ENCODE measurements around the gene FAM163B. TPM values are rescaled to one million over a fixed set of nuclear protein-coding genes. Genes with fewer than 3 reads are reported as not detected.
A peak's percentile ranks its signal among the peaks of the same experiment; 100 is the strongest.

The FAM163B gene
- total and polyA plus RNA-seq, 2 of the 8 experiments (the other 6 are each of a cell fraction or from before 2014, with no cell fraction given), result 0.63 to 1.0 TPM

DNA sequence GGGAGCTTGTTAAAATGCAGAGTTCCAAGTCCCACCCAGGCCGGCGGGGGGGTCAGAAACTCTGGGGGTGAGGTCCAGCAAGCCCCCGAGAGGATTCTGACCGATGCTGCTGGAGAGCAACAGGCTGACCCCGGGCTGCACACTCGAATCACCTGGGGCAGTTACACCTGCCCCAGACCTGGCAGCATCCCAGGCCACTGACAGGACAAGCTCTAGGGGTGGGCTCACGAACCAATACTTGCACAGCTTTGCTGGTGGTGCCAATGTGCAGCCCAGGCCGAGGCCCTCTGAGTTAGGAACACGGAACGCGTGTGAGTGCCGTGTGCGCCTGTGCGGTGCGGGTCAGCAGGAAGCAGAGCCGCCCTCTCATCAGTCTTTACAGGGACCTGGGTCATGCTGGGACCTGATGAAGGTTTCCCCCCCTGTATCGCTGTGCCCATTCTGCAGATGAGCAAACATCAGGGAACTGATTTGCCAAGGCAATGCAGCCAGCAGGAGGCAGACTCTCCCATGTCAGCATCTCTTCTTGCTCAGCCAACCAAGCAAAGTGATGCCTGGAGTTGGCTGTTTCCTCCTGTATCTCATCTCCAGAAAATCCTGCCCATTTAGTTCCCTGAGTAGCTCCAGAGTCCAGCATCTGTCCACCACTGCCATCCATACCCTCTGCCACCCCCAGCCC, 16.3 kb downstream of the FAM163B start:
- Histone ChIP-seq H2BK20ac (ENCODE audit: low read length) (no peak overlapping the region), H2AK5ac (ENCODE audit: low read depth, low read length) (no peak overlapping the region), H3K27me3 (replicated peaks in 1 of 4; ENCODE audit: control insufficient read depth in 3 of 4, extremely low read depth in 1 of 4, insufficient read depth in 3 of 4, low read length in 3 of 4) (no peaks in the 10 kb centered on the region; a peak in 2 of 7 replicates), H3K4me2 (ENCODE audit: insufficient read depth in 1 of 2, low read depth in 2 of 2, low read length in 2 of 2) (no peak overlapping the region), H3K9ac (replicated peaks in 1 of 4; ENCODE audit: extremely low read depth in 1 of 4, low read depth in 3 of 4, low read length in 3 of 4) (no peak overlapping the region), H3K79me2 (ENCODE audit: control insufficient read depth in 1 of 2, insufficient read depth in 2 of 2, low read length in 2 of 2) (no peaks in the 10 kb centered on the region), H3K14ac (ENCODE audit: insufficient read length) (no peak overlapping the region), H3K23me2 (ENCODE audit: low read depth, low read length) (no peaks in the 10 kb centered on the region), H4K8ac (ENCODE audit: extremely low read depth, insufficient read depth, low read length) (no peak overlapping the region), H3K56ac (replicated peaks; ENCODE audit: insufficient read length, low read depth, low read length) (no peak overlapping the region), H3K9me3 (ENCODE audit: insufficient read depth in 2 of 2, low read depth in 1 of 2, low read length in 1 of 2) (peaks cover 14 to 15% of the 10 kb centered on the region in 2 experiments), H2BK12ac (ENCODE audit: low read depth, low read length) (no peak overlapping the region), H4K5ac (ENCODE audit: insufficient read length, low read depth, low read length) (no peak overlapping the region), H3K4ac (replicated peaks; ENCODE audit: insufficient read length, low read depth, low read length) (no peak overlapping the region), H3K27ac (ENCODE audit: low read depth, low read length) (no peak overlapping the region), H4K91ac (replicated peaks; ENCODE audit: insufficient read length, low read length) (no peak overlapping the region), H2BK120ac (replicated peaks; ENCODE audit: low read depth, low read length) (no peak overlapping the region), H3K4me1 (replicated peaks in 1 of 4; ENCODE audit: control insufficient read depth in 3 of 4, insufficient read depth in 4 of 4, low read length in 3 of 4) (no peaks in the 10 kb centered on the region; a peak in 3 of 7 replicates), H3K23ac (ENCODE audit: insufficient read length) (no peak overlapping the region), H3K79me1 (ENCODE audit: low read depth, low read length) (no peaks in the 10 kb centered on the region), H2BK5ac (ENCODE audit: low read depth, low read length) (no peak overlapping the region), H3K4me3 (ENCODE audit: extremely low read depth in 1 of 4, insufficient read depth in 2 of 4, low read depth in 3 of 4, low read length in 4 of 4) (no peak overlapping the region), H3K18ac (ENCODE audit: extremely low read depth, low read length) (no peak overlapping the region), H2AFZ (ENCODE audit: low read length) (no peak overlapping the region), H4K20me1 (replicated peaks in 1 of 2; ENCODE audit: control insufficient read depth in 1 of 2, insufficient read depth in 2 of 2, low read length in 2 of 2) (no peaks in the 10 kb centered on the region), H2BK15ac (ENCODE audit: low read length) (no peak overlapping the region), H3K36me3 (ENCODE audit: control insufficient read depth in 2 of 4, insufficient read depth in 4 of 4, low read length in 3 of 4) (no peaks in the 10 kb centered on the region)
- WGBS, 2 experiments (ENCODE audit: extremely low coverage in 1 of 2, insufficient coverage in 1 of 2, insufficient read length in 1 of 2, insufficient replicate concordance in 2 of 2, low coverage in 1 of 2, low lambda C conversion rate in 2 of 2, missing lambda C conversion rate in 1 of 2), result 85% methylated on average over 17 of the region's 17 CpGs; no CpG with 5 or more reads in 1 of the 2 experiments
- no peak for FAIRE-seq
- ChIA-PET POLR2A (ENCODE audit: partially characterized antibody) (interaction anchor here (1.2 to 1.5 kb wide), 2 partner anchors 9 to 124 kb away, joined by 3 to 7 read pairs; no protein-coding TSS in a partner anchor), CTCF (ENCODE audit: partially characterized antibody) (interaction anchor here (0.6 to 6.7 kb wide), 14 partner anchors 10 to 401 kb away, joined by 3 to 79 read pairs (median 4); partner anchors contain the start of gene FAM163B)
- DNase-seq (ENCODE audit: low read depth in 1 of 2, low spot score in 2 of 2), result no peak
- TF ChIP-seq, protein P1, sequence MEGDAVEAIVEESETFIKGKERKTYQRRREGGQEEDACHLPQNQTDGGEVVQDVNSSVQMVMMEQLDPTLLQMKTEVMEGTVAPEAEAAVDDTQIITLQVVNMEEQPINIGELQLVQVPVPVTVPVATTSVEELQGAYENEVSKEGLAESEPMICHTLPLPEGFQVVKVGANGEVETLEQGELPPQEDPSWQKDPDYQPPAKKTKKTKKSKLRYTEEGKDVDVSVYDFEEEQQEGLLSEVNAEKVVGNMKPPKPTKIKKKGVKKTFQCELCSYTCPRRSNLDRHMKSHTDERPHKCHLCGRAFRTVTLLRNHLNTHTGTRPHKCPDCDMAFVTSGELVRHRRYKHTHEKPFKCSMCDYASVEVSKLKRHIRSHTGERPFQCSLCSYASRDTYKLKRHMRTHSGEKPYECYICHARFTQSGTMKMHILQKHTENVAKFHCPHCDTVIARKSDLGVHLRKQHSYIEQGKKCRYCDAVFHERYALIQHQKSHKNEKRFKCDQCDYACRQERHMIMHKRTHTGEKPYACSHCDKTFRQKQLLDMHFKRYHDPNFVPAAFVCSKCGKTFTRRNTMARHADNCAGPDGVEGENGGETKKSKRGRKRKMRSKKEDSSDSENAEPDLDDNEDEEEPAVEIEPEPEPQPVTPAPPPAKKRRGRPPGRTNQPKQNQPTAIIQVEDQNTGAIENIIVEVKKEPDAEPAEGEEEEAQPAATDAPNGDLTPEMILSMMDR (IDR thresholded peaks at IDR 0.05; ENCODE audit: control extremely low read depth in 1 of 3, insufficient read depth in 1 of 3, low read depth in 1 of 3, low read length in 3 of 3), result peak in 2 of 3 experiments; percentile 18 to 53; a peak in 2 of 4 replicates
- TF ChIP-seq RNF2 (IDR thresholded peaks at IDR 0.05; ENCODE audit: borderline replicate concordance, low read depth, low read length, missing control alignments, poor library complexity, severe bottlenecking) (no peak), POU5F1 (IDR thresholded peaks at IDR 0.05; ENCODE audit: low read depth, low read length) (no peak), KDM1A (IDR thresholded peaks at IDR 0.05; ENCODE audit: borderline replicate concordance, low read length) (peak; percentile 70; the same call in 1 of the 2 replicates), RAD21 (IDR thresholded peaks at IDR 0.05 in 1 of 2, conservative IDR thresholded peaks at IDR 0.05 in 1 of 2; ENCODE audit: low read depth in 2 of 2, low read length in 2 of 2) (peak; percentile 40 to 47; a peak in 3 of 4 replicates)
- TF ChIP-seq, protein P2, sequence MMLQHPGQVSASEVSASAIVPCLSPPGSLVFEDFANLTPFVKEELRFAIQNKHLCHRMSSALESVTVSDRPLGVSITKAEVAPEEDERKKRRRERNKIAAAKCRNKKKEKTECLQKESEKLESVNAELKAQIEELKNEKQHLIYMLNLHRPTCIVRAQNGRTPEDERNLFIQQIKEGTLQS (IDR thresholded peaks at IDR 0.05; ENCODE audit: insufficient read depth, low read depth, low read length), result no peak

Measured in H1 (cell line).